HT-29 (cell line): ENCODE data around the gene MRO. TPM values are rescaled to one million over a fixed set of nuclear protein-coding genes. Genes with fewer than 3 reads are reported as not detected.
"Not testable (repeated sequence)": the region's sequence is repeated elsewhere in the genome, so short reads cannot be mapped to it uniquely, and the experiment has no call there.

Experiments
- DNase-seq: peaks from one replicate; pipeline ENCODE4 v3.0.0-alpha.2; 2015; ENCODE audit warnings: low spot score
- total RNA-seq: library from RNA; depleted of rRNA; stranded (reverse); fragments of >200 nt; shearing (Covaris generic); gene quantifications from 2 replicates; pipeline ENCODE4 v1.2.3, GENCODE V29; 2014

The MRO gene
- total RNA-seq, 1 experiment from 2014 or later = not detected

DNA sequence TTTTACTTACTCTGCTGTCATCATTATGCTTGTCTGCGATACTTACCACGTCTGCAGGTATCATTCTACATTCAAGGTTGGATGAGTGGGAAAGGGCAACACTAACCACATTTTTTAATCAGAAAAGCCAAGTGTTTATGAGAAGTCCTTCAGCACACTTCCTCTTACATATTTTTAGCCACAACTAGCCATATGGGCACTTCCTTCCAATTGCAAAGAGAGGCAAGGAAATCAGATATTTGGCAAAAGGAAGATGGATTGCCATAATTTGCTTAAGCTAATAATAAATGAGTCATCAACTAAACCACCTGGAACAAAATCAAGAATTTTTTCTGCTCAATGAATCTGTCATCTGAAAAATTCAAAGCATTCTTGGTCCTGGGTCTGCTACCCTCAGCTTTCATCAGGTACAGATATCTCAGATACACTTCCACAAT, 16.7 kb upstream of the MRO start:
- peak; percentile 55 for DNase-seq

- not testable (repeated sequence) for DNase-seq
These were observed 13.7 kb upstream of the MRO start for GRCh38 chr18:50833496-50833895.

DNA sequence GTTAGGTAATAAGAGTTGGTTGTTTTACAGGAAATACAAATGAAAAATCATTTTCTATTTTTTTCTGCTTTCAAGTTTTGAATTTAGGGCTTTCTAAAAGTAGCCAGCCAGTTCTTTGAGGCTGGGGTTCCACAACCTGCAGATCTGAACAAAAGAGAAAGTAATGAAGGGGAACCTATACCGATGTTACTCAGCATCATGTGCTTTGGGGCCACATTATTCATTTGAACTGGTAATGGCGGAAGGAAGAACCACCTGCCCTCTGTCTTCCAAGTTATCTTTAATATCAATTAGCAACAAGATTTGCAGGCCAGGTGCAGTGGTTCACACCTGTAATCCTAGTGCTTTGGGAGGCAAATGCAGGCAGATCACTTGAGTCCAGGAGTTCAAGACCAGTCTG, 12.9 kb upstream of the MRO start:
- DNase-seq = no peak

- DNase-seq = no peak
These were observed 10.7 kb upstream of the MRO start for GRCh38 chr18:50830544-50830943.

DNA sequence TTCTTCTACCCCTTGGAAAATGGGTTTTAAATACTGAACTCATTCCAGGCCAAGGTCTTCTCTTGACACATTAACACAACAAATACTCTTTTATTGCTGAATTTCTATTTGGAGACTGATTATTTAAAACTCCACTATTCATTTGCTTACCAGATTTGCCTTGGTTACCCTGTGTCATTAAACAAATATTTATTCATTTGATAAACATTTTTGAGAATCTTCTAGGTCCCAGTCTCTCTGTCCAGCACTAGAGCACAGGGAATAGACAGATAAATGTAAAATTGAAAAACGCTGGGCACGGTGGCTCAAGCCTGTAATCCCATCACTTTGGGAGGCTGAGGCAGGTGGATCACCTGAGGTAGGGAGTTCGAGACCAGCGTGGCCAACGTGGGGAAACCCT, 9.8 kb upstream of the MRO start:
- DNase-seq = no peak

DNA sequence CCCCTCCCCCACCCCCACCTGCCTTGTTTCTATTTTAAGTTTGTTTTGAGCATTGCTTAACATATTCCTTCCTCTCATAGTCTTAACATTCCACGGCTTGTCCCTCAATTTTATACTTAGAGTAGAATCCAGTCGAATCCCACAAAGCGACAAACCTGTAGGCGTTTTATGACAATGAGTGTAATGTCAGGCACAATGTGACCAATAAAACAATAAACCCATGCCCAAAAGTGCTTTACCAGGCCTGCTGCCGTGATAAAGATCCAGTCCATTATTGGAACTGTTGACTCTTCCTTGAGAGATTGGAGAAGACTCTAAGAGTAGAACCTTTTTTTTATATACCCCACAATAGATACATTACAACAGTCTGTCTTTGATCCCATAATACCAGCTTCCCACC, 6.2 kb upstream of the MRO start:
- no peak for DNase-seq

DNA sequence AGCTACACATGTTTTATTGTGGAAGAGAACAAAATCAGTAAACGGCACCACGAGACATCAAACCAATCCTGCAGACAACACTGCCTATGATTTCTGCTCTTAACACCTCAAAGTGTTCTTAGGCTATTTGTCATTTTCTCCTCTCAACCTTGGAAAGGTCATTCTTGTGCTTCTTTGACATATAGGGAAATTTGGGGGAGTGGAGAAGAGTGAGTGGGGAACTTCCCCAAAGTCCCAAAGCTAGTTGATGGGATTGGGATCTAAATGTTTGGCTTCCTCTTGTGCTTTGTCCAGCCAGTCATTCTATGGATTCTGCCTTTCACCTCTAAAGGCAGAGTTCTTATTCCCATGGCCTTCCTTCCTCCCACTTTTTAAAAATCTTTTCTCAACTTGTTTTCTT, 5.8 kb upstream of the MRO start:
- DNase-seq = no peak

- no peak for DNase-seq
These were observed 2.9 kb upstream of the MRO start for GRCh38 chr18:50822756-50823155.

DNA sequence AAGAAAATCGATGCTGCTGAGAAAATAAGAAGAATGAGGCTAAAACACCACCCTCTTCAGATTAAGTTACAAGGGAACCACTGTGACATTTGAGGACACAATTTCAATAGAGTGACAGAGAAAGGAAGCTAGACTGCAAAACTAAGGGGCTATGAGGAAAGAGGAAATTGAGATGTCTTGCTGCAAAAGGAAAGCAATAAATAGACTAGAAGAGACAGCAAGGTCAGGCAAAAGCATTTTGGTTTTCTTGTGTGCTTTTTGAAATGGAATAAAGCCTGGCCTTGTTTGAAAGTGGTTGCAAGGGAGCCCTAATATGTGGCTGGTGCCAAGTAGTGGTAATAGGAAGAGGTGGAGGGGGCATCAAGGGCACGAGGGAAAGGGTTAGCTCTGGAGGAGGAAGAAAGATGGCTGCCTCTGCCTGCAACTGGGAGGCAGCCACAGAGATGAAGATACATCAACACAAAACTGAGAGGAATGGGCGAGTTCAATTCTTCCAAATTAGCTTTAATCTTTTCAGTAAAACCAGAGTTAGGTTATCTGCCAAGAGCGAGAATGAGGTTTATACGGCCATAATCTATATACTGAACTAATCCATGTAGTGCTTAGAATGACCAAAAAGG, 1.2 kb upstream of the MRO start:
- DNase-seq = no peak

DNA sequence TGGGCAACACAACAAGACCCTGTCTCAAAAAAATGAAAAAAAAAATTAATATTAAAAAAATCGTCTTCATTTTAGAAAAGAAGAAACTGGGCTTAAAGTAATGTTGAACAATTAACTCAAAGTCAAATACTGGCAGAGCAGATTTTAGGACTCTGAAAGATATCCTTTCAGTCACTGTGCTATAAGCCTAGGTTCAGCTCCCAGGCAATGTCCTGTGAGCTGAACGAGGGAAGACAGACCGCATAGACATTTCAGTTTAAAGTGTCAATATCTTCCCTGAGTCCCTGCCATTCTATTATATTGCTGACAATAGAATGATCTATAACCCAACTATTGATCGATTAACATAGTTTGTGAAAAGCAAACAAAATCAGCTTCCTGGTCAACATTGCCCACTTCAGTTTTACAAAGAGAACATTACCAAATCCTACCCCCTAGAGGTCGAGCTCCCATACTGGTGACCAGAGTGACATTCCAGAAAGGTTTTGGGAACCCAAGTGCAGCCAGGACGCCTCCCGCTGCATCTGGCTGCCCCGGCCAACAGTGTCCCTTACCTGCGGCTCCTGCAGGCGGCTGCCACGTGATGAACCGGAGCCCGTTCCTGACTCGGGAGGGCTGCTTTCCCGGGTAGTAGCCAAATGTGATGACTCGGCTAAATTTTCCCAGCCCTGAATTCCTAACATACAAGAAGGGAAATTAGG, 639 bp downstream of the MRO start:
- peak; percentile 15 for DNase-seq

DNA sequence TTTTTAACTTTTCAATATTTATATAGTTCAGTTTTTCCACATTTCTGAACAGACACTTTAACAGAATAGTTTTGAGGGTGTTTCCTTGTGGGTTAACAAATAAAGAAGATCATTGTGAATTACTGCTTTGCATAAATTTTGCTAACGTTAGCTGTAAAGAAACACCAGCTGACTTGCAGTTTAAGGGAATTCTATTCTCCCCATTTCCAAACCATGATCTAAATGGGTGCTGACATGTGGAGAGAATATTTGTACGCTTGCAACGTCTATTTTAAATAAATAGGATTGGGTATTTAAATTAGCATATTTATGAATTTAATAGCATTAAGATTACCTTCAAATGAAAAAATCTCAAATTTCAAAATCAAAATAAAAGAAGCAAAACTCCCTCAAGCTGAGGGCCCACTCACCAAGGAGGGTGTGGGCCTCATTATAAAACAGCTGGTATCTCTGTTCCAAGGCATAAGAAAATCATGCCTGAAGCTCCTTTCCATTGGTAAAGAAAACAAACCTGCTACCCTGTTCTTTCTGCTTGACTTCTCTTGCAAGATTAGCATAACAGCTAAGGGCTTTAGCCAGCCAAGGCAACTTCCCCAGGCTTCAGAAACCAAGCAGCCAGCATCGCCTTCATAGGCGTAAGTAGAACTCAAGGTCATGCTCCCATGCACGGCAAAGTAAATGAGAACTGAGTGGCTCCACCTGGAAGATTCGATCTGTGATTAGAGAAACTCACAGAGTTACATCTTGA, 3.2 kb downstream of the MRO start:
- no peak for DNase-seq

DNA sequence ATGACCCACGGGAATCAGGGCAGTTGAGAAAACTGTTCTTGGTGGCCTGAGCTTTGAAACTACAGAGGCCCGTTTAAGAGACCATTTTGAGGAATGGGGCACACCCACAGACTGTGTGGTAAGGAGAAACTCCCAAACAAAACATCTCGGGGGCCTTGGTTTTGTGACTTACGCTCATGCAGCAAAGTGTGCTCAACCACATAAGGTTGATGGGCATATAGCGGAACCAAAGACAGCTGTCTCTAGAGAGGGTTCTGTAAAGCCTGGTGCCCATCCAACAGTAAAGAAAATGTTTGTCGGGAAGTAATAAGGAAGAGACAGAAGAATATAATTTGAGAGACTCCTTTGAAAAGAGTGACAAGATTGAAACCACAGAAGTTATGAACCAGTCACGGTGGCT, 5.4 kb downstream of the MRO start:
- no peak for DNase-seq

- DNase-seq = no peak
These were observed 6.5 kb downstream of the MRO start for GRCh38 chr18:50813353-50813752.

DNA sequence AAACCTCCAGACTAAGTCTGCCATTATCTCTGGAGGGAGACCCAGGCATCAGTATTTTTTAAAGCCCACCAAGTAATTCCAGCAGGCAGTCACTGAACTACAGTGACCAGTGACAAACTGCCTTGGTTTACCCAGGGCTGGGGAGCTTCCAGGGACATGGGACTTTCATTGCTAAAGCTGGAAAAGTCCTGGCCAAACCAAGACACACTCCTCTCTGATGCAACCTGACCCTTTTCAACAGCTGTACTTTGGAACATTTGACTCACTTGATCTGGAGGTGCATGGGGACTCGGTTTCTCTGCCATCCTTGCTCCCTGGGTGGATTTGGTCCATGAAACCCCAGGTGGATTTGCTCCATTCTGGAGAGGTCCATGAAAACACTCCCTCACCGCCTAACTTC, 7.0 kb downstream of the MRO start:
- no peak for DNase-seq

- DNase-seq = no peak
These were observed 12.6 kb downstream of the MRO start for GRCh38 chr18:50807176-50807575.

- no peak for DNase-seq
These were observed 13.6 kb downstream of the MRO start for GRCh38 chr18:50806208-50806616.

DNA sequence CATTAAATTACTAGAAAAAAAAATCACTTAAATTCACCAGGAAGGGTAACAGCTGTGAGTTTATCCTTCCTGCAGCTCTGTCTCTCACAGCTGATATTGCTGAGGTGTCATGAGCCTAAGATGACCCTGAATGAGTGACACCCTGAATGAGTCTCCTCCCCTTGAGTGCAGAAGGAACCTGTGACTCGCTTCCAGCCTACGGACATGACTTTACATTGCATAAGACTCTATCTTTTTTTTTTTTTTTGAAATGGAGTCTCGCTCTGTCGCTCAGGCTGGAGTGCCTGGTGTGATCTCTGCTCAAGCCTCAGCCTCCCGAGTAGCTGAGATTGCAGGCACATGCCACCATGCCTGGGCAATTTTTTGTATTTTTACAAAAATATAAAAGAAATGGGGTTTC, 14.1 kb downstream of the MRO start:
- no peak for DNase-seq

DNA sequence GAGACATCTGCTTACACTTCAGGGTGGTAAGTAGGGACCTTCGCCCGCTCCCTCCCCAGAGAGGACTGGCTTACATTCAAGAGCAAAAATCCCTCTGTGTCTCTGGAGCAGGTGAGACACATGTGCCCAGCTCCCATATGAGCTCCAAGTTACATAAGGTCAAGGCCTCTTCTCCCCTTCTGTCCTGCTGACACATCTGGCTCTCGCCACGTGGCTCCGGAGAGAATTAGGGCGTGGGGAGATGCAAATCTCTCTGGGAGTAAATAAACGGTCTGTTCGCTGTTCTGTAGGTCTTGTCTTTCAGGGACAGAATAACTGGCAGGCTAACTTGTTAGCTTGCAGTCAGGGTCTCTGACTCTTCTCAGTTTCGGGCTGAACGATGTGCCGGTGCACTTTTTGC, 16.2 kb downstream of the MRO start:
- no peak for DNase-seq

- no peak for DNase-seq
These were observed 17.7 kb downstream of the MRO start for GRCh38 chr18:50802141-50802540.

DNA sequence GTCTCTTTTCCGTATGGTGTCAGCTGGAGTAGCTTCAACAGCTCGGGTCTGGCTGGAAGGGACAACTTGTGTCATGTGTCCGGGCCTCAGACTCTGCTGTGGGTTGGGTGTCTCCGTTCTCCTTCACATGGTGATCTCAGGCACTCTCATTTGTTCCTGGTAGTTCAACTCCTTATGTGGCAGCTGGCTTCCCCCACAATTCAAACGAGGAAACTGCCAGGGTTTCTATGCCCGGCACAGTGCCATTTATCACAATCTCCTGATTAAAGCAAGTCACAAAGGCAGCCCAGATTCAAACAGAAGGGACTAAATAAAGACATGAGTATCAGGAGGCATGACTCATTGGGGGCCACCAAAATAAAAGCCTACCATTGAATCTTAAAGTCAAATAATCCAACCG, 22.7 kb downstream of the MRO start:
- no peak for DNase-seq

GRCh38 chr18:50796495-50796894, 23.3 kb downstream of the MRO start:
- no peak for DNase-seq

GRCh38 chr18:50793641-50794565, 25.9 kb downstream of the MRO start:
- DNase-seq = no peak
